Neural cell (in vitro differentiated cells): ENCODE measurements around the gene NUBPL. TPM values are rescaled to one million over a fixed set of nuclear protein-coding genes. Genes with fewer than 3 reads are reported as not detected.

ENCODE experiments used
- H2AFZ ChIP-seq: fragments of 200-600, 300-800 bp; sonication (generic), shearing (Covaris generic); 2 replicates; pipeline ENCODE4 v1.6.0; 2014; ENCODE audit warnings: low read depth, mild to moderate bottlenecking, antibody characterized with exemption, low read length, moderate library complexity
- H3F3A ChIP-seq: fragments of 200-600 bp; shearing (Covaris generic); 2 replicates; pipeline ENCODE4 v1.6.1; 2016; ENCODE audit warnings: mild to moderate bottlenecking, moderate library complexity, mixed read lengths, antibody characterized with exemption, low read length; ENCODE audit not compliant: insufficient read depth, poor library complexity, severe bottlenecking
- H3K27ac ChIP-seq: fragments of 200-600, 300-800 bp; sonication (generic), shearing (Covaris generic); 2 replicates; pipeline ENCODE4 v1.5.1; 2014; ENCODE audit warnings: mild to moderate bottlenecking, low read length, moderate library complexity
- H3K27me3 ChIP-seq: fragments of 300-800, 200-600 bp; sonication (generic), shearing (Covaris generic); 2 replicates; pipeline ENCODE4 v1.6.0; 2014; ENCODE audit warnings: mild to moderate bottlenecking, low read depth, low read length, moderate library complexity; ENCODE audit not compliant: insufficient read depth
- H3K36me3 ChIP-seq: fragments of 300-800, 200-600 bp; sonication (generic), shearing (Covaris generic); 2 replicates; pipeline ENCODE4 v1.5.1; 2014; ENCODE audit warnings: mild to moderate bottlenecking, antibody characterized with exemption, low read length, moderate library complexity; ENCODE audit not compliant: insufficient read depth
- H3K4me2 ChIP-seq: fragments of 300-800, 200-600 bp; sonication (generic), shearing (Covaris generic); 2 replicates; pipeline ENCODE4 v1.6.0; 2014; ENCODE audit warnings: mild to moderate bottlenecking, low read length
- H3K4me3 ChIP-seq: fragments of 300-800, 200-600 bp; sonication (generic), shearing (Covaris generic); 2 replicates; pipeline ENCODE4 v1.5.1; 2014; ENCODE audit warnings: mild to moderate bottlenecking, low read length, moderate library complexity
- H3K79me2 ChIP-seq: fragments of 200-600 bp; shearing (Covaris generic); replicated peaks from 2 replicates; pipeline ENCODE4 v1.6.0; 2014; ENCODE audit warnings: mild to moderate bottlenecking, low read length, moderate library complexity; ENCODE audit not compliant: insufficient read depth
- H3K9ac ChIP-seq: fragments of 300-800, 200-600 bp; sonication (generic), shearing (Covaris generic); 2 replicates; pipeline ENCODE4 v1.6.1; 2016; ENCODE audit warnings: mild to moderate bottlenecking, low read length, mixed read lengths
- H3K9me2 ChIP-seq: fragments of 200-600 bp; shearing (Covaris generic); 2 replicates; pipeline ENCODE4 v1.6.1; 2016; ENCODE audit warnings: mild to moderate bottlenecking, low read length, mixed read lengths; ENCODE audit not compliant: insufficient read depth
- H3K9me3 ChIP-seq: fragments of 200-600, 300-800 bp; sonication (generic), shearing (Covaris generic); 2 replicates; pipeline ENCODE4 v1.6.1; 2016; ENCODE audit warnings: mild to moderate bottlenecking, mixed run types, low read length, moderate library complexity, mixed read lengths
- H4K20me1 ChIP-seq: fragments of 200-600 bp; shearing (Covaris generic); 2 replicates; pipeline ENCODE4 v1.6.1; 2016; ENCODE audit warnings: mild to moderate bottlenecking, mixed run types; ENCODE audit not compliant: insufficient read depth
- EP300 ChIP-seq: fragments of 450-650 bp; conservative IDR thresholded peaks from 2 replicates; pipeline ENCODE4 v1.6.1; 2014; ENCODE audit warnings: antibody characterized with exemption, mild to moderate bottlenecking, moderate library complexity; ENCODE audit not compliant: poor library complexity, severe bottlenecking
- EZH2 ChIP-seq: fragments of 200-600, 300-800 bp; shearing (Covaris generic), sonication (generic); IDR thresholded peaks from 2 replicates; pipeline ENCODE4 v1.6.1; 2014; ENCODE audit warnings: antibody characterized with exemption, low read length, borderline replicate concordance, mild to moderate bottlenecking; ENCODE audit not compliant: insufficient read depth, poor library complexity, severe bottlenecking
- MXI1 ChIP-seq: fragments of 450-650 bp; conservative IDR thresholded peaks from 2 replicates; pipeline ENCODE4 v1.6.1; 2014; ENCODE audit warnings: antibody characterized with exemption, mild to moderate bottlenecking; ENCODE audit not compliant: poor library complexity, severe bottlenecking
- POLR2AphosphoS5 ChIP-seq: IDR thresholded peaks from 2 replicates; pipeline ENCODE4 v1.6.1; 2012
- RAD21 ChIP-seq: fragments of 450-650 bp; conservative IDR thresholded peaks from 2 replicates; pipeline ENCODE4 v1.6.1; 2014; ENCODE audit warnings: antibody characterized with exemption, mild to moderate bottlenecking, moderate library complexity
- SMC3 ChIP-seq: fragments of 450-650 bp; conservative IDR thresholded peaks from 2 replicates; pipeline ENCODE4 v1.6.1; 2014; ENCODE audit warnings: antibody characterized with exemption, mild to moderate bottlenecking, moderate library complexity; ENCODE audit not compliant: poor library complexity
- TAF1 ChIP-seq: IDR thresholded peaks from 2 replicates; pipeline ENCODE4 v1.6.1; 2012; ENCODE audit warnings: low read depth
- polyA plus RNA-seq: library from polyadenylated mRNA; depleted of rRNA; stranded (reverse); fragments of >200 nt; gene quantifications from 2 replicates; pipeline ENCODE4 v1.2.3, GENCODE V29; 2014
- TF ChIP-seq, protein P1 (sequence below): fragments of 450-650 bp; IDR thresholded peaks from 2 replicates; pipeline ENCODE4 v1.5.1; 2014; ENCODE audit warnings: antibody characterized with exemption, mild to moderate bottlenecking, moderate library complexity; ENCODE audit not compliant: poor library complexity, severe bottlenecking
- TF ChIP-seq, protein P2 (sequence below): IDR thresholded peaks from 2 replicates; pipeline ENCODE4 v1.6.1; 2012; ENCODE audit warnings: borderline replicate concordance

The NUBPL gene
- polyA plus RNA-seq, 1 donor from 2014 or later: 3.1 TPM

DNA sequence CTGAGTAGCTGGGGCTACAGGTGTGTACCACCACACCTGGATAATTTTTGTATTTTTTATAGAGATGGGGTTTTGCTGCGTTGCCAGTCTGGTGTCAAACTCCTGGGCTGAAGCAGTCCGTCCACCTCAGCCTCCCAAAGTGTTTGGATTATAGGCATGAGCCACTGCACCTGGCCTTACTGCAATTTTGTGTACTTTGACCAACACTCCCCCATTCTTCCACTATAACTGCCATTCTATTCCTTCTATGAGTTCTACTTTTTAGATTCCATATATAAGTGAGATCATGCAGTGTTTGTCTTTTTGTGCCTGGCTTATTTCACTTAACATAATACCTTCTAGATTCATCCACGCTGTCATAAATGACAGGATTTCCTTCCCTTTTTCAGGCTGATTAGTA, 199.1 kb downstream of the NUBPL start:
- Histone ChIP-seq H3F3A (no peaks in the 10 kb centered on the region), H3K4me3 (no peak overlapping the region), H3K36me3 (no peaks in the 10 kb centered on the region), H3K79me2 (no peaks in the 10 kb centered on the region), H3K9ac (no peak overlapping the region), H3K27ac (no peak overlapping the region), H3K4me2 (no peak overlapping the region), H4K20me1 (no peaks in the 10 kb centered on the region), H3K9me2 (no peaks in the 10 kb centered on the region), H2AFZ (no peak overlapping the region), H3K9me3 (no peaks in the 10 kb centered on the region), H3K27me3 (no peaks in the 10 kb centered on the region)
- TF ChIP-seq RAD21 (no peak), TAF1 (no peak), EP300 (no peak), POLR2AphosphoS5 (no peak), EZH2 (no peak), MXI1 (no peak), SMC3 (no peak)
- TF ChIP-seq, protein P1, sequence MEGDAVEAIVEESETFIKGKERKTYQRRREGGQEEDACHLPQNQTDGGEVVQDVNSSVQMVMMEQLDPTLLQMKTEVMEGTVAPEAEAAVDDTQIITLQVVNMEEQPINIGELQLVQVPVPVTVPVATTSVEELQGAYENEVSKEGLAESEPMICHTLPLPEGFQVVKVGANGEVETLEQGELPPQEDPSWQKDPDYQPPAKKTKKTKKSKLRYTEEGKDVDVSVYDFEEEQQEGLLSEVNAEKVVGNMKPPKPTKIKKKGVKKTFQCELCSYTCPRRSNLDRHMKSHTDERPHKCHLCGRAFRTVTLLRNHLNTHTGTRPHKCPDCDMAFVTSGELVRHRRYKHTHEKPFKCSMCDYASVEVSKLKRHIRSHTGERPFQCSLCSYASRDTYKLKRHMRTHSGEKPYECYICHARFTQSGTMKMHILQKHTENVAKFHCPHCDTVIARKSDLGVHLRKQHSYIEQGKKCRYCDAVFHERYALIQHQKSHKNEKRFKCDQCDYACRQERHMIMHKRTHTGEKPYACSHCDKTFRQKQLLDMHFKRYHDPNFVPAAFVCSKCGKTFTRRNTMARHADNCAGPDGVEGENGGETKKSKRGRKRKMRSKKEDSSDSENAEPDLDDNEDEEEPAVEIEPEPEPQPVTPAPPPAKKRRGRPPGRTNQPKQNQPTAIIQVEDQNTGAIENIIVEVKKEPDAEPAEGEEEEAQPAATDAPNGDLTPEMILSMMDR: no peak
- TF ChIP-seq, protein P2, sequence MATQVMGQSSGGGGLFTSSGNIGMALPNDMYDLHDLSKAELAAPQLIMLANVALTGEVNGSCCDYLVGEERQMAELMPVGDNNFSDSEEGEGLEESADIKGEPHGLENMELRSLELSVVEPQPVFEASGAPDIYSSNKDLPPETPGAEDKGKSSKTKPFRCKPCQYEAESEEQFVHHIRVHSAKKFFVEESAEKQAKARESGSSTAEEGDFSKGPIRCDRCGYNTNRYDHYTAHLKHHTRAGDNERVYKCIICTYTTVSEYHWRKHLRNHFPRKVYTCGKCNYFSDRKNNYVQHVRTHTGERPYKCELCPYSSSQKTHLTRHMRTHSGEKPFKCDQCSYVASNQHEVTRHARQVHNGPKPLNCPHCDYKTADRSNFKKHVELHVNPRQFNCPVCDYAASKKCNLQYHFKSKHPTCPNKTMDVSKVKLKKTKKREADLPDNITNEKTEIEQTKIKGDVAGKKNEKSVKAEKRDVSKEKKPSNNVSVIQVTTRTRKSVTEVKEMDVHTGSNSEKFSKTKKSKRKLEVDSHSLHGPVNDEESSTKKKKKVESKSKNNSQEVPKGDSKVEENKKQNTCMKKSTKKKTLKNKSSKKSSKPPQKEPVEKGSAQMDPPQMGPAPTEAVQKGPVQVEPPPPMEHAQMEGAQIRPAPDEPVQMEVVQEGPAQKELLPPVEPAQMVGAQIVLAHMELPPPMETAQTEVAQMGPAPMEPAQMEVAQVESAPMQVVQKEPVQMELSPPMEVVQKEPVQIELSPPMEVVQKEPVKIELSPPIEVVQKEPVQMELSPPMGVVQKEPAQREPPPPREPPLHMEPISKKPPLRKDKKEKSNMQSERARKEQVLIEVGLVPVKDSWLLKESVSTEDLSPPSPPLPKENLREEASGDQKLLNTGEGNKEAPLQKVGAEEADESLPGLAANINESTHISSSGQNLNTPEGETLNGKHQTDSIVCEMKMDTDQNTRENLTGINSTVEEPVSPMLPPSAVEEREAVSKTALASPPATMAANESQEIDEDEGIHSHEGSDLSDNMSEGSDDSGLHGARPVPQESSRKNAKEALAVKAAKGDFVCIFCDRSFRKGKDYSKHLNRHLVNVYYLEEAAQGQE: no peak

DNA sequence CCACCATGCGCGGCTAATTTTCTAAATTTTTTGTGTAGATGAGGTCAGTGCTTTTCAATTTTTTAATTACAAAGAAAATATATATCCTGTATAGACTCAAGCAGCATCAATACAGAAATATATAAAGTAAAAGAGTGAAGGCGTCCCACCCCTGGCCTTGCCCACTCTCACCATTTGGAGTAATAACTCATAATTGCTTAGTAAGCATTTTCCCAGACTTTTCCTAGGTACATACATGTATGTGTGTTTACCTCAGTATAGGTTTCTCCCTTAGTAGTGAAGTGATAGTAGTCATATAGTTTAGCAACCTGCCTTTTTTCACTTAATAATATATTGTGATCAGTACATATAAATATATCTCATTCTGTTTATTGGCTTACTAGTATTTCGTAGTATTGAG, 200.1 kb downstream of the NUBPL start:
- Histone ChIP-seq H3K36me3 (no peaks in the 10 kb centered on the region), H3K9me3 (no peaks in the 10 kb centered on the region), H3K27ac (no peak overlapping the region), H3K79me2 (no peaks in the 10 kb centered on the region), H2AFZ (no peak overlapping the region), H3K4me3 (no peak overlapping the region), H3F3A (no peaks in the 10 kb centered on the region), H4K20me1 (no peaks in the 10 kb centered on the region), H3K9me2 (no peaks in the 10 kb centered on the region), H3K27me3 (no peaks in the 10 kb centered on the region), H3K4me2 (no peak overlapping the region), H3K9ac (no peak overlapping the region)
- TF ChIP-seq SMC3 (no peak), EZH2 (no peak), TAF1 (no peak), POLR2AphosphoS5 (no peak), RAD21 (no peak), MXI1 (no peak), EP300 (no peak)
- TF ChIP-seq, protein P1: no peak
- TF ChIP-seq, protein P2: no peak
